NCI-H2196 (cell line): ENCODE results near the gene TBC1D5.
"Not testable (repeated sequence)": the region's sequence is repeated elsewhere in the genome, so short reads cannot be mapped to it uniquely, and the experiment has no call there.

Source experiments
- DNase-seq: peaks from one replicate; lab custom pipeline; 2025; ENCODE audit not compliant: unreplicated experiment; lab: John Stamatoyannopoulos, UW

TBC1D5 gene

DNA sequence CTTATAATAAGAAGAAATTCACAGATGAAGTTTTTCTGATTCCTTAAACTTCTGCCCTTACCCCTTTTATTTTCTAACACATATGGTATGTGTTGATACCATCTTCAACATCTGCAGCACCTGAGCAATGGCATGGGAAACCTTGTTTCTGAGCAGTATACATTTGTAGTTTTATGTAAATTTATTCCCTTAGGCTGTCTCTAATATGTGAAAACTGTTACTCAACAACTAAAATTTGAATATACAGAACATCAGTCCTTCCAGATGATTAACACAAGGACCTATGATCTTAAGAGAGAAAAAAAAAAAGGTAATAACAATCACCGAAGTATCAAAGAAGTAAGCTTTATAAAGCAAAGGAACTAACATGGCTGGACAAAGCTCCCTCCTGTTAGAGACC, 190.5 kb downstream of the TBC1D5 start:
- DNase-seq: no peak

DNA sequence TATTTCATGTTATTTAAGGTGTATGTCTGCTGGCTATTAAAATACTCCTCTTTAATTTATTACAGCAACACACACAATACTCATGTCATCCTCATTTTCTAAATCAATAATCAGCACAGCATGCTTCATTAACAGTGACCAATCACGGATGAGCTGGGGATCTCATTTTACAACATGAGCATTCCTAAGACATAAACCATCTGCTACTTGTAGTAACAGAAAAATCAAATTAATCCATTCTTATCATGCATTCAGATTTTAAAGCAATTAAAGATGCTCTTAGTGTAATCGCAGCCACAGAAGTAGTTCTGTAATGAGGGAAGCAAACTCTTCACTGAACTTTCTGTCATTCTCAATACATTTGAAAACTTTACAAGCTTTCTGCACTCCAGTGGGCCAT, 191.1 kb downstream of the TBC1D5 start:
- DNase-seq: no peak

DNA sequence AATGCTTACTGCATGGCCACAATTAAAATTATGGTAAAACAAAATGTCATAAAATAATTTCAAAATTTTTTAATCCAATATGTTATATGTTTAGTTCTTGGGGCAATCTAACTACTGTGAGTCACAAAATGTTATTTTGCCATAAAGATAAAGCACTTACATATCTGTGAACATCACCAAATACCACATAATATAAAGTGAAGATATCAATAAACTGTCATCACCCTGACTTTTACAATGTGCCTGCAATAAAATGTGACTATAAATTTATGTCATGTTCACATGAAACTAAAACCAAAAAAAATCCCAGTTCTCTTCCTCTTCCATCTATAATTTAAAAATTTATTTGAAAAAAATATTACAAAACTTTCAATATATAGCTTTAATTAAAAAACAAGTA, 191.8 kb downstream of the TBC1D5 start:
- DNase-seq: no peak

DNA sequence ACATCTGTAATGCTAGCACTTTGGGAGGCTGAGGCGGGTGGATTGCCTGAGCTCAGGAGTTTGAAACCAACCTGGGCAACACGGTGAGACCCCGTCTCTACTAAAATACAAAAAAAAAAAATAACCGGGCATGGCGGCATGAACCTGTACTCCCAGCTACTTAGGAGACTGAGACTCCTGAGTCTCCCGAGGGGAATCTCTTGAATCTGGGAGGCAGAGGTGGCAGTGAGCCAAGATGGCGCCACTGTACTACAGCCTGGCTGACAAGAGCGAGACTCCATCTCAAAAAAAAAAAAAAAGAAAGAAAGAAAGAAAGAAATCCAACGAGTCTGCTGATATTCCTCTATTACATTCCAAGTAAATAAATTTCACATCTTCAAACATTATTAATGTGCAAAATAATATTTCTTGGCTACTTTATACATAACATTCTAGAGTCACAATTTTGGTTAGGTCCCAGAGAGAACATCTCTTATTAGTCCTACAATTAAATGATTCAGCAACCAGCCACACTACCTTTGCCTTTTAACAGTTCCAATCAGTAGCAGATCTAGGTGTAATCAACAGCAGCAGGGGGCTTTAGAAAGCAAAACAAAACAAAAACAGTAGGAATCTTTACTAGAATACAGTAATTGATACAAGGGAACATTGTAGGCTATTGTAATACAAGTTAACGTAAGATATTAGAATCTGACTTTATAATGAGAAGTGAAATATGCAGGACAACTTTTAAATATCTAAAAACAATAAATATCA, 195.8 kb downstream of the TBC1D5 start:
- no peak for DNase-seq

DNA sequence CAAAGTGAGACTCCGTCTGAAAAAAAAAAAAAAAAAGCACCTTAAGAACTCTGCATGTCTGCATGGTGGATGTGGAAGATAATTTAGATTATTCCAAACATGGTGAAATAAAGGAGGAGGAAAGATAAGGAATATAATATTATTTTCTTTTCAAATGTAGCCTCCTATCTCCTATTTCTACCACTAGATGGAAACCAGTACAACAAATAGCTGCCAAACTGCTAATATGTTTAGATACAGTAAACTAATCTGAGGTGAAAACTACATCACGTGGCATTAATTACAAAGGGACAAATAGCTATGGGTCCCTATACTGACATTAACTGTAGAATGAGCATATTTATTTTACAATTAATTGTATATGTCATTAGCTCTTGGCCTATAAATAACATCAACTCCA, 197.8 kb downstream of the TBC1D5 start:
- no peak for DNase-seq

DNA sequence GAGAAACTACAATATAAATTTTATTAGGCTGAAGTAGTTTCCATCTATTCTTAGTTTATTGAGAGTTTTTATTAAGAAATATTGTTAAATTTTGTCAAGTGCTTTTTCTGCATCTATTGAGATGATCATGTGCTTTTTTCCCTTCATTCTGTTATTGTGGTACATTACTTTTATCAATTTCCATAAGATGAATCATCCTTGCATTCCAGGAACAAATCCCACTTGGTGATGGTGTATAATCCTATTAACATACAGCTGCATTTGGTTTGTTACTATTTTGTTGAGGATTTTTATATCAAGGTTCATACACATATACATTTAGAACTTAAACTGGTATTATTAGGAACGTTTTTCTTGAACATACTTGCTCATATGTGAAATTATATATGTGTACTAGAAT, 199.8 kb downstream of the TBC1D5 start:
- no peak for DNase-seq

DNA sequence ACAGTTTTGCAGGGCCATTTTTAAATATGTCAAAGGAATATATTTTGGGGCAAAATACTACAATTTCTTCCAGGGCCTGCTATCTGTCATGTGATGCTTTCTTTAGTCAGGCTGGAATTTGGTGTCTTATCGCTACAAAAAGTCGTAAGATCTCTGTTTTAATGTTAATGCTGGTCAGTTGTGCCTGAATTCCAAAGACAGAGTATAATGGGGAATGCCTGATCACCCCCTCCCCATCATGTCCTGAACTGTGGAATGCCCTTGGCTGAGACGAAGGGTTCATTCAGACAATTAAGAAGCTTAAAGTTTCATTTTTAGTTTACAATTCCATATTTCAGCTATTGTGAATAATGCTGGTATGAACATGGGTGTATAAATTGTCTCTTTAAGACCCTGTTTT, 203.0 kb downstream of the TBC1D5 start:
- DNase-seq: no peak

DNA sequence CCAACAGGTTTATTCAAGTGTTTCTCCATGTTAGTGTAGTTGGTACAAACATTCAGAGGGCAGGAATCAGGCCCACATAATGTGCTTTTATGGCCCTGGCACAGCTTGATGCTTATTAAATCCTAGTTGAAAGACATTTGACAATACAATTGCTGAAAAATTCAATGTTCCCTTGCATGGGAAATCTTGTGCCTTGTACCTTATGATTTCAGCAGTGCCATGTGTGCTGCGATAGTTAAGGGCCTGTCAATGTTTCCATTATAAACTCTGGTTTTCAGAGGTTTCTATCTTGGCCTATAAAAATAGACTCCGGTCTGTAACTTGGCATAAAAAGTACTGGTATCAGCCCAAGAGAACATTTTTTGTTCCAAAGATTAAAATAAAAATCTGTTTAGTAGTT, 207.2 kb downstream of the TBC1D5 start:
- no peak for DNase-seq

DNA sequence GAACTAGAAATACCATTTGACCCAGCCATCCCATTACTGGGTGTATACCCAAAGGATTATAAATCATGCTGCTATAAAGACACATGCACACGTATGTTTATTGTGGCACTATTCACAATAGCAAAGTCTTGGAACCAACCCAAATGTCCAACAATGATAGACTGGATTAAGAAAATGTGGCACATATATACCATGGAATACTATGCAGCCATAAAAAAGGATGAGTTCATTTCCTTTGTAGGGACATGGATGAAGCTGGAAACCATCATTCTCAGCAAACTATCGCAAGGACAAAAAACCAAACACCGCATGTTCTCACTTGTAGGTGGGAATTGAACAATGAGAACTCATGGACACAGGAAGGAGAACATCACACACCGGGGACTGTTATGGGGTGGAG, 210.0 kb downstream of the TBC1D5 start:
- not testable (repeated sequence) for DNase-seq

DNA sequence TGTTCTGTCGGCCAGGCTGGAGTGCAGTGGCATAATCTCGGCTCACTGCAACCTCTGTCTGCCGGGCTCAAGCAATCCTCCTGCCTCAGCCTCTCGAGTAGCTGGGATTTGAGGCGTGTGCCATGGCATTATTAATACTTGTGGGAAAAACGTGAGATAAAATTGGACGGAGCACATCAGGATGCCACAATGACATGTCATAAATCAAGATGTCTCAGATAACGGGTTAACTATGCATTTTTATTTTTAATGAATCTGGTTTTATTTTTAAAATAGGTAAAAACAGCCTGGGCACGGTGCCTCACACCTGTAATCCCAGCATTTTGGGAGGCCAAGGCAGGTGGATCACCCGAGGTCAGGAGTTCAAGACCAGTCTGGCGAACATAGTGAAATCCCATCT, 212.8 kb downstream of the TBC1D5 start:
- DNase-seq: no peak

DNA sequence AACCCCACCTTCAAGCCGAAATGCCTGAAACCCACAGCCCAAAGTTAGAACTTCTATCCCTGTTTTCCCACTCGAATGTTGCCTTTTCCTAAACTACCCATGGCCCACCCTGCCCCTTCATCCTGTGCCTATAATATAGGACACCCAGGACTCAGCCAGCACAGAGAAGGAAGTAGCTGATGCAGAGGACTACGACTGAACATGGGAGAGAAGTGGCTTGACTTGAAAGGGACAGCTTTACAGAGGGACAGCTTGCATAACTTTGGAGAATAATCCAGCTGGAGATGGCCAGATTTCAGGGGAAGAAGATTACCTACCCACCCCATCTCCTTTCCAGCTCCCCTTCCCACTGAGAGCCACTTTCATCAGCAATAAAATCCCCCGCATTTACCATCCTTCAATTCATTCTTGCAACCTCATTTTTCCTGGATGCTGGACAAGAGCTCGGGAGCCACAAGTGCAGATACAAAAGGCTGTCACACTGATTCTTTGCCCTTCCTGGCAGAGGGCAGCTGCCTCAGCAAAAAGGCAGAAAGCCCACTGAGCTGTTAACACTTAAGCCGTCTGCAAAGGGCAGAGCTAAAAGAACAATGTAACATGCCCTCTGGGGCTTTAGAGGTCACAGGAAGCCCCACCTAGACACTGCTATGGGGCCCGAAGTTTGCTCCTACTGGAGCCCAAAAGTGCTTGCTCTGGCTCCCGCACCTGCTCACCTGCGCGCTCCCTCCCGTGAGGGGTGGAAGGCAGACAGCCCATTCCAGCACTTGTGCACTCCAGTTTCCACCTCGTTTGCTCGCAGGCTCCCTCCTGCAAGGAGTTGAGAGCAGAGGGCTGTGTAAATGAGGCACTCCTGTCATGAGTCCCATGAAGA, 224.0 kb downstream of the TBC1D5 start:
- DNase-seq: no peak

DNA sequence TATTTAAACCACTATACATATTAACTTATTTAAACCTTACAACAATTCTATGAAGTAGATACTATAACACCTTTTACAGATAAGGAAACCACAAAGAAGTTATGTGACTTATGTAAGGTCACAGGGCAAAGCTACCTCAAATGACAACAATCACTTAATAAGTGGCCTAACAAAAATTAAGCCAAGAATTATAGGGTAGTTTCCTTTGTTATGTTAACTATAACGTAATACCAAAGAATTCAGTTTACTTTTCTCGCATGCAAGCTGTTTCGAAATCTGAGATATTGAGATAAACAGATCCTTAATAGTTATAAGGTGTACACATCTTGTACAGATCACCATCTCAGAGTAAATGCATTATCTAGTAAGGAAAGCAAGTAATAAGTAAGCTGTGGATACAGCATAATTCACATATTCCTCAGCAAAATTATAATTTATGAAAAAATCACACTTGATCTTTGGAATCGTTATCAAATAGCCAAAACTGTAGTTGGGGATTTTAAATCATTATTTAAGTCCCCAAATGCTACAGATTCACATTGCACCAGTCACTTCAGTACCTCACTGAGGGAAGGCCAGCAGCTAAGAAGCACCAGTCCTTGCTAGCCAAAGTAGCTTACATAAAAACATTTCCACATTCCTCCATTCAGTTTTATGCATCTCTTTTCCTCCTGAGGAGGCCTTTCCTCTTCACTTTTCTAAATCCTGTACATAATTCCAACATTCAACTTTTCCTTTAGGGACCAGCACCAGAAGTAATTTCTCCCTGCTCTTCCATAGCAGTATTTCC, 226.8 kb downstream of the TBC1D5 start:
- no peak for DNase-seq

DNA sequence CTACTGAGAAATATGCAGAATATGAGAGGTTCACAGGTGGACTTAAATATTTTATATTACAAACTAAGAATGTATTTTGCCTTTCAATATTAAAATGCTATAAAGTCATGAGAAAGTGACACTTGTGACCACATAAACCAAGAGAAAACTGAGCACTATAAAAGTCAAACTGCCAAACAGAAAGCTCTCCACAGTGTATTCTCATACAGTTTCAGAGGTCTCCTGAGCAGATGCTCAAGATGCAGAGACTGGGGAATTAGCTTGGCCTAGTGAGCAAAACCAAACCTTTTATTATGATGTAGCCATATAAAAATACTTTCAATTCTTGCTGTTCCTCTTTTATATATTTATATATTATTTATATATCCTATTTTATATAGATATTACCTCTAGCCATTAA, 227.8 kb downstream of the TBC1D5 start:
- DNase-seq: no peak

DNA sequence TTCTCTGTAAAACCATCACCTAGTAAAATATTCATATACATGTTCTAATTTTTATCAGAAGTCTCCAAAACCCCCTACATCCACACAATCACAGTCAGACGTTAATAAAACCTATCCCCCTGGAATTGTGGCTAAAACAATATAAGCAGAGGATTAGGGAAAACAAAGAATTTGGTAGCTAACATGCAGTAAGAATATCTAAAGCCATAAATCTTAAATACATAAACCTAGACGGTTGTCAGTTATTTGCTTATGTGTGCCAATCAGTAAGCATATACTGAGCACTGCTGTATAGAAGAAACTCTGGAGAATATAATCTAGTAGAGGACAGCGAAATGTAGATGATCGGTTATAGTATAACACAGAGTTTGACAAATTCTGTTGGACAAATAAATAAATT, 232.2 kb downstream of the TBC1D5 start:
- DNase-seq: no peak

DNA sequence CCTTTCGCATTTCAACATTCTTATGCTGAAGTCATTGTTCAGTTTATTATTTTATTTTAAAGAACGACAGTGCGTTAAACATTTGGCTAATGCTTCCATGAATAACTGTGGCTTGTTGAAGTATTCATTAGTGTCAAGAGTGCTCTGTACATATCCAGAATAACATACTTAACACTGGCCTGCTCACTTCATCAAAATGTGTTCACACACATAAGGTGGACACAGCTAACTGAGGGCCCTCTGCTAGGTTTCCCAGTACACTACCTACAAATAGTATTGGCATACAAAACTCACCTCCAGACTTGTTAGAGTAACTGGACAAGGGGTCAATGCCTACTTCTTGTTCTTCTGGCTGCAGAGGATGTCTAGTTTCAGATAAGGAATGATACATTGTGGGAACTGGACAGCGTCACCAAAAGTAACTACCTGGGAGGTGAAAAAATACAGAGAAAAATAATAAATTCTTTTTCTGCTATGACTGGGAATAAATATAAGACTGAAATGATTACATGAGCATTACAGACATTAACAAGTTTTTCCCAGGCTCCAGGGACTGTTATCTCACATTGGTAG, 234.2 kb downstream of the TBC1D5 start:
- no peak for DNase-seq

DNA sequence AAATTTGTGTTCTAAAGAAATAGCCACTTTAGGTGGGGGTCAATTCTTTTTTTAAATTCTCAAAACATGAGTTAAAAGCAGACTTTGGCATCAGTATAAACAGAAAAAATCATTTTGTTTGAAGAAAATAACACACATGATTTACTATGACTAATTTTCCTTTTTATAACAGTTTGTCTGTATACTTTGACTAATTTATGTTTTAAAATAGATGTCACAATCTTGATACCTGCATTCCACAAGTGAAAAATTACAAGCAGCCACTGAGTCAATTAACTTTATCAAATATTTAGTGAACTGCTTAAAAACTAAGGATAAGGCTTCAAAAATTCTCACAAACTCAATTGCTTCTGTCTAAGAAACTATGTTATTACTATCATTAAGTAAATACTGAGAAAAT, 235.0 kb downstream of the TBC1D5 start:
- no peak for DNase-seq

DNA sequence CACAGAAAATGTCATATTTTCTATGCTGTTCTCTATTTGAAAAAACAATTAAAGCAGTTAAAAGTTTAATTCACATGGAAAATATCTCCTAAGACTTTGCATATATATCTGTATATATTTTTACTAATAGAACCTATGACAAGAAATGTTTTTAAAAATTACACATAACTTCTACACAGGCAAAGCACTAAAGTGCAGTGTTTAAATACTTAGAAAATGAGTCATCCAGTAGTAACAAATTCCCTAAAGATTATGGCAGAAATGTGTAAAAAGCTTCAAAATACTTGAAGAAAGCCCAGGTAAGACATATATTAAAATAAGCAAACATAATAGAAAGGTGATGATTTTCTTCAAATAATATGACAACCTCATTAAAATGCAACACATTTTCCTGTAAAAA, 236.6 kb downstream of the TBC1D5 start:
- no peak for DNase-seq

DNA sequence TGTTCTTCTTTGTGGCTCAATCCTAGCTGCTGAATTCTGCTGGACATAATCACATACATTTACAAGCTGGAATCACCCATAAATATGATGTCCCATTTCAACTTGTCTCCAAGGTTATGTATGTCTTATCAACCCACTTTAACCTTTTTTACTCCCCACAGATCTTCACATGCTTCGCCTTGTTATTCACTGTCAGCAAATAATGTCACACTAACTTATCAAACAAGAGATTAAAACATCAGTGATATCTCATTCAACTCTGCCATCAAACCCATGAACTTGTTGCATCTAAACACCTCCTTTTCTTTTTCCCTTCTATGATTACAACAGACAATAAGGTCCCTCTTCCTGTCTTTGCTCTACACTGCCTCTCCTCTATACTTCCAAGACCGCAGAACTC, 240.7 kb downstream of the TBC1D5 start:
- no peak for DNase-seq

DNA sequence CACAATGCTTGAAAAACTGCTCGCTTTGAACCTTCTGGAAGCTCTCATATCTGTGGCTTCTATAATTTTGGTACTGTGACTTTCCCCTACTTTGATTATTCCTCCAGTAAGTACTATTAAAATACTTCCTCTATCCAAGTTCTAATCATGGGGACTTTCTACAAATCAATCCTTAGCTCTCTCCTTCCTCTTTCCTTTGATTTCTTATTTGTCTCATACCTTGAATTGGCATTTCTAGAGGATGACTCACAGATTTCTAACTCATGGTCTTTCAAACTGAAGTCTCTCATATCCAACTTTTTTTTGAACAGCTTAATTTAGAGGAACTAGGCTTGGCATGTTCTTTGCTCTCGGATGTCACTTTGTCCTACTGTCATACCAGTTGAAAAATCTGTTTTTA, 241.8 kb downstream of the TBC1D5 start:
- DNase-seq: no peak

DNA sequence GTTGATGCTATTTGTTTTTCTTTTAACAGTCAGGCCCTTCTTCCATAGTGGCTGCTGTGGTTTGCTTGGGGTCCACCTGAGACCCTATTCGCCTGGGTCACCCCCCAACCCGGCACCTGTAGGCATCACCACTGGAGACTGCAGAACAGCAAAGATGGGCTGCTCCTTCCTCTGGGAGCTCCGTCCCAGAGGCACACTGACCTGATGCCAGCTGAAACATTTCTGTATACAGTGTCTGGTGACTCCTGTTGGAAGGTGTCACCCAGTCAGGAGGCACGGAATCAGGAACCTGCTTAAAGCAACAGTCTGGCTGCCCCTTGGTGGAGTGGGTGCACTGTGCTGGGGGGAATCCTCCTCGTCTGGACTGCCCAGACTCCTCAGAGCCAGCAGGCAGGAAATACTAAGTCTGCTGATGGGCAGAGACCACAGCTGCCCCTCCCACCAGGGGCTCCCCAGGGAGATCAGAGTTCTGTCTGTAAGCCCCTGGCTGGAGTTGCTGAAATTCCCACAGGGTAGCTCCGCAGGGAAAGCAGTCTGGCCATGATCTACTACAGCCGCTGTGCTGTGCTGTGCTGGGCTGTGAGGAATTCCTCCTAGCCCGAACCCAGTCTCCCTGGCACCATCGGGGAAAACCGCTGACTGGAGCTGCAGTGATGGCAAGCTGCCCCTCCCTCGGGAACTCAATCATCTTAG, 248.2 kb downstream of the TBC1D5 start:
- DNase-seq: no peak

DNA sequence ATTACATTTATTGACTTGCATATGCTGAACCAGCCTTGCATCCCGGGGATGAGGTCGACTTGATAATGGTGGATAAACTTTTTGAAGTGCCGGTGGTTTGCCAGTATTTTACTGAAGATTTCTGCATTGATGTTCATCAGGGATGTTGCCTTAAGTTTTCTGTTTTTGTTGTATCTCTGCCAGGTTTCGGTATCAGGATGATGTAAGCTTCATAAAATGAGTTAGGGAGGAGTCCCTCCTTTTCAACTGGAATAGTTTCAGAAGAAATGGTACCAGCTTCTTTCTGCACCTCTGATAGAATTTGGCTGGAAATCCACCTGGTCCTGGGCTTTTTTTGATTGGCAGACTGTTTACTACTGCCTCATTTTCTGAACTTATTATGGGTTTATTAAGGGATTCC, 250.8 kb downstream of the TBC1D5 start:
- no peak for DNase-seq
